NOMO-1 (cell line): ENCODE measurements around the gene SPAG17.

Experiments used
- DNase-seq, 2 experiments: peaks; one replicate each; lab custom pipeline; 2025; ENCODE audit not compliant: unreplicated experiment in 2 of 2; lab: John Stamatoyannopoulos, UW

Gene SPAG17

DNA sequence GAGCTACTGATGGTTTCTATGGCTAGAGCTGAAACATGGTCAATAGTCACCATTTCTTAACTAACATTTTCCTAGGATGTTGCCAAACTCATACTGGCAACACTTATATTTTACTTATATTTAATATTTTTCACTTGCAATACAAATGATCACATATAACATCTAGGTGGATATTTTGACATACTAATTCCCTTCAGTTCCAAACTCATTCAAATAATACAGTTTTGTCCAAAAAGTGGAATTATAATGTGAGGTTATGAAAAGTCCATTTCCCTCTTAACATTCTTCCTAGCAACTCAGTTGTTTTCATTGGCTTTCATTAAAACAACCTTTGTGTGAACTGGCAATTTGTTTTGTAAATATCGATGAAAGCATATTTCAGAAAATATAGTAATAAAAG is 16.0 kb downstream of the SPAG17 start:
- DNase-seq: no peak

DNA sequence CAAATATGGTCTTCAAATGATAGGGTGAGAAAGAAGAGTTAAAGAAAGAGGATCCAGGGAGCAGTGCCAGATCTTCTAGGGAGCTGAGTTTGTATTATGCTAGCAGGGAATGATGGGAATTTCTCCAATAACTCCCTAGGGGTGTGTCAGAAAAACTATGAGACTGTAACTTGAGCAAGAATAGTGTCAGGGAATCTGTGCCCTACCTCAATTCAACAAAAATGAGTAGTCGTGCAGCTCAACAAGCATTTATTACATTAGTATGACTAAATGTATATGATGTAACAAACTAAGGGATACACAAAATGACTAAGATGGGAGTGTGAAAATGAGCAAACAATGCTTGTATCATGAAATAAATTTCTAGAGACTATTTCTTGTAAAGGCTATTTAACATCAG is 24.2 kb downstream of the SPAG17 start:
- DNase-seq: no peak

DNA sequence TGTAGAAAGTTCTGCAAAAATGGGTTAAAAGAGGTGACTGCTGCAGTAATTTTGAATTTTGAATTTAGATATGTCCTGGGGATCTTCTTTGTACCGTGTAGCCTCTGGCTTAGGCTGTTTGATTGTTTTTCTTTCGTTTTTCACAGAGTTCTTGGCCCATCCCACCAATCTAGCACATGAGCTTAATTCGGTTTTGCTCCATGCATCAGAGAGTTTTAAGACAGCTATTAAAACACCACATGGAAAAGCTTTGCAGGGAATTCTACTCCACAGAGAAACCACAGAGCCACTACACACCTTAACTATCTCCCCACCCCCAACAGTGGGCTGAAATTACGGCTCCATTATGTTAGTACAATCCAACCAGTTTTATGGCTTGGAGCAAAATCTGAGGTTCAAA is 25.5 kb downstream of the SPAG17 start:
- DNase-seq: no peak

DNA sequence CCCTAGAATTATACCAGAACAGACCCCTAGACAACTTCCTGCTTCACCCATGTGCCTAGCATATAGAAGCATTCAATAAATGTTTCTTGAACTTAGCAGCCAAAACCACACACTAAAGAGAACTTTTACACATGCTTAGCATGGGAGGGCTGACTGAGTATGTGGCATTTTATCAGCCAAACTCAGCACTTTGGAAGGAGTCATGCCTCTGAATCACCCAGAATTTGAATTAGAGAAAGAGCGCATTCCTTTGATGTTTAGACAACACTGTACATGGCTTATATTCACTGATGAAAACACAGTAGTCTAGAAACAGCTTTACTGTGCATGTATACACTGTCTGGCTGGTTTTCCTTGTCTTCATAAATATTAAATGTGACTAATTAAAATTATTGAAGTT is 26.1 kb downstream of the SPAG17 start:
- no peak for DNase-seq

DNA sequence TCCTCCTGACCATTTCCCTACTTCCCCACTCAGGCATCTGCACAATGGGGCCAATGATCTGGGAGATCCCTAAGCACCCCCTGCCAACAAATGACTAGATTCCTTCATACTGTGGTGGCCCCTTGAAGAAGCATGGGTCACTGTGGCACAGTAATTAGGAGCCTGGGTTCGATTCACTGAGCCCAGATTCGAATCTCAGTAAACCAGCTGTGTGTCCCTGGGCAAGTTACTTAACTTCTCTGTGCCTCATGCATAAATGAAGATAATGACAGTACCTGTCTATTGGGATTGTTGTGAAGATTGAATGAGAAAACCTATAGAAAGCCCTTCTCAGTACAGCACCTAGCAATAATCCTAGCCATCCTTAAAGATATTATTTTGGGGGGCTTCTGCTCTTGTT is 27.5 kb downstream of the SPAG17 start:
- no peak for DNase-seq

DNA sequence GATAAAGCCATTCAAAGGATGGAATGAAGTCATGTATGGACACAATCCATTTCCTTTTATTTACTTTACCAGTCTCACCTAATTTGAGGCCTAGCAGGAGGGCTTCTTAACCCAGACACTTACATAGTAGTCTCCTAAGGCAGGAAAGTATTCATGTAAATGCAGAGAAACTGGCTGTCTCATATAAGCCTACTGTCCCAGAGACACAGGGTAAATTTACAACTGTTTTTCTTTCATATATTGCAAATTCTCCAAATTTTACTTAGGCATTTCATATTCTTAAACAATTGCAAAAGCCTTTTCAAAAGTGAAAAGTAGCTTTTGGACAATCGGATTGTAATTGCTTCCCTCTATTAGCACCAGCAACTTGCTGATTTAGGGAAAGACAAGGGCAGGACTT is 29.9 kb downstream of the SPAG17 start:
- DNase-seq: no peak

DNA sequence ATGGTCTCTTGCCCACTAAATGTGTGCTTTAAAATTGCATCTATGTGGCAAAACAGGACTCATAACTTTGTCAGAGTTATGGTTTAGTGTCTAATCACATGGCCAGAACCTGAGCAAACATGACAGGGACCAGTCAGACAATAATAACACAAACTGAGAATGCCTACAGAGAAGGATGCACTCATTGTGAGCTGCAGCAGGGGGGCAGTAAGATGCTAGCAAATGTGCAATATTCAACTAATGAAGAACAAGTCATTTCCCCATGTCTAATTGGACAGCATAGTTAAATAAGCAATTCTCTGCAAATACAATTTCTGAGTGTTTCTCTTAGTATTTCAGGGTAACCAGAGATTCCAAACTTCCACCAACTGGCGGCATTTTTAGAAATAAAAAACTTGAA is 30.8 kb downstream of the SPAG17 start:
- peak in 1 of 2 experiments; percentile 11 for DNase-seq

DNA sequence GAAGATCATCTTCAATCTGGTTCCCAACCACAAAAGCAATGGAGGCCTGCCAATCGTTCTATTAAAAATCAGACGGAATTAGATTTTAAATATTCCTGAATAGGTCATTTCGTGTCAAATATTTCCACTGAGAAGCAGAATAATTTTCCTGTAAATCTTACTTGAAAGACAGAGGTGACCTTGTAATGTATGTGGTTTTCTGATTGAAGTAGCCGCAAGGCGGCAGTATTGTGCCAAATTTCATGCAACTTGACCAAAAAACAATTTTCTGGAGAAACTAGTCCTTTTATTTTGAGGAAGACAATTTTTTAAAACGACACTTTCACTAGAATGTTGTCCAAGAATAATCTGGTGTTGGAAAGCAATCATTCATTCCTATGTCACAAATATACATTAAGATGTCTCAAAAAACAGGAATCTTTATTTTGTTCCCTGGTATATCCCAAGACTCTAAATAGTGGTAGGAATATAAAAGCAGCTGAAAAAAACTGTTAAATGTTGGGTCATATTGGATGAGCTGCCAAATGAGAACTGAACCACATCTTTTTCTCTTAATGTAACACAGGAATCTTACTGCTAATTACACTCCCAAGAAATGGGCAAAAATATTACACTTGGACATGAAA is 33.6 kb downstream of the SPAG17 start:
- DNase-seq: peak; percentile 1 to 49

DNA sequence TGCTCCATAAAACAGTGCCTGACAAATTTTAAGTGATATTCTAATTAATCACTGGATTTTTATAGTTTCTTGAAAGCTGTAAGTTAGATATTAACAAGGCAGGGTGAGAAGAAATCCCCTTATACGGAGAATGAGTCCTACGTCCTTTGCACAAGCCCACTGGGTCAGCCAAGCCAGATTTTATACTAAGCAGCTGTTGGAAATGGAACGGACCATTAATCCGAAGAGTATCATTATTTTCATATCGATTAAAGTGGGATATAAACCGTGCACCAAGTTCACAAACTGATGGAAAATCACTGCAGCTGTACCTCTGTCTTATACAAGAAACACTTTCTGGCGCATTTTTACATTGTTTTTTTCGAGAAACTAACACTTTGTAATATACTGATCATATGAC is 35.2 kb downstream of the SPAG17 start:
- no peak for DNase-seq

DNA sequence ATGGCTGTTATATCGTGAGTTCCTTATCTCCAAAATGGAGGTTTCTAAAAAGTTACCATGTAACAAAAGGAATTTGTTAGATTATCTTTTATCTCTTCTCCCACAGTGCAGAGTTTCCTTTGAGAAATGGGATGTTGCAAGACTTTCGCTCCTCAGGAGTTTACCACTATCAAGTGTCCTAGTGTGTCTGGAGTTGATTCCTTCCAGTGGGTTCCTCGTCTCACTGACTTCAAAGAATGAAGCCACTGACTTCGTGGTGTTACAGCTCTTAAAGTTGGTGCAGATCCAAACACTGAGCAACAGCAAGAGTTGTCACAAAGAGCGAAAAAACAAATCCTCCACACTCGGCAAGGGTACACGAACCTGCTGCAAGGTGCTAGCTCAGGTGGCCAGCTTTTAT is 37.0 kb downstream of the SPAG17 start:
- no peak for DNase-seq

DNA sequence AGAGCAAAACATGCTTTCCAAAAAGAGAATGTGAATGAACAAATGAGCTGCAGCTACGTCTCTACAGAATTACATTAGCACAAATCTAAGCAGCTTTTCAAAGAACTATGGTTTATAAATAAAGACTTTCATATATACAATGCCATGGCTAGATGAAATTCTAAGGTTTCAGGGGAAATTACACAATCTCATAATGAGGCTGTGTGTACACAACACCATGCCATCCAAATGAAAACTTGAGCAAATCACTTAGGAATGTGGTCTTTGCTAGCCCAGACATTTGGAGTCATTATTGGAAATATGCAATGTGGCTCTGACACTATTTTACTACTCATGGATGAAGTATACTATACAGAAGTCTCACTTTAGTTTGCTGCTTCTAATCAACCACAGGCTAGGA is 37.5 kb downstream of the SPAG17 start:
- DNase-seq: no peak

DNA sequence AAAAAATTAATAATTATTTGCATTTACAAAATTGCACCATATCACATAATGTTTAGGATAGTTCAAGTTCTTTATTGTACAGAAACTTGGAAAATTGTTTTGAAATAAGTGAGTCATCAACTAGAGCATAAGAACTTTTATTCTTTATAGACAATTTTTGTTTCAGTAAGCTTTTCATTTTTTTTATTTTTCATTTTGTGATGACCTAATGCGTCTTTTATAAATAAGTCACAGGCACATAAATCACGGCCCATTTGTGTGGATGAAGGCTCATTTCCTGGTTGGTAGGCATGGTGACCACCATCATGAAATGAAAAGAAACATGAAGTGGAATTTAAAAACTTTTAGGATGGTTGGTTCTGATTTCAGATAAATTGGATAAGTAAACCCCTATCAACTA is 39.3 kb downstream of the SPAG17 start:
- no peak for DNase-seq

DNA sequence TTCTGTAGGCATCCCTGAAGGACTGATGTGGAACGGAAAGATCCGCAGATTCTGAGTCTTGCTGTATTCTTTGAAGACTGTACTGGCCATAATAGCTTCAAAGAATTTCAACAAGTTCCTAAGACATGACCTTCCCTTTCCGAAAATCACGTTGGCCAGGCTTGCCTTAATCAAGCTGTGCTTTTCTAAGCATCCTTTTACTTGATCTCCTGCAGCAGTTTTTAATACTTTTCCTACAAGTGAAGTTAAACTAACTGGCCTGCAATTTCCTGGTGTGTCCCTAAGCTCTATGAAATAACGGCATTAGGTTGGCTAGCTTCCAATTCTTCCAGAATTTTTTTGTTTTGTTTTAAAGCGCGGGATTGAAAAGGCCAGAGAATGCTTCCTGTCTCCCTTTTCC is 40.3 kb downstream of the SPAG17 start:
- no peak for DNase-seq

DNA sequence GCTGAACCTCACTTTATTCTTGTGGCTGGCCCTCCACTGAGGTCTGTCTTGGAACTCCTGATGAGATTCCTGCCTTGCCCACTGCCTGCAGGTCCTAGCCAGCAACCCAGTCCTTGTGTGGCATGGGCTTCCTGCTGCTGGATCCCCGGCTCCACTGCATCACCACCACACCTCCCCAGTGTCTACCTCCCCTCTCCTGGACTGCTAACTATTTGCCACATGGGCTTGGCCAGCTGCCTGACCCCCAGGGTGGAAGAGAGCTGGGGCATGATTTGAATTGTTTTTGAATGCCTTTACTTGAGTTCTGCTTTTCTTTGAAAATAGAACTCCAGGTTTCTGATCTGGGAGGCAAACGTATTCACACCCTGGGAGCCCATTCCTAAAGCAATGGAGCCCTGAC is 41.2 kb downstream of the SPAG17 start:
- DNase-seq: no peak

DNA sequence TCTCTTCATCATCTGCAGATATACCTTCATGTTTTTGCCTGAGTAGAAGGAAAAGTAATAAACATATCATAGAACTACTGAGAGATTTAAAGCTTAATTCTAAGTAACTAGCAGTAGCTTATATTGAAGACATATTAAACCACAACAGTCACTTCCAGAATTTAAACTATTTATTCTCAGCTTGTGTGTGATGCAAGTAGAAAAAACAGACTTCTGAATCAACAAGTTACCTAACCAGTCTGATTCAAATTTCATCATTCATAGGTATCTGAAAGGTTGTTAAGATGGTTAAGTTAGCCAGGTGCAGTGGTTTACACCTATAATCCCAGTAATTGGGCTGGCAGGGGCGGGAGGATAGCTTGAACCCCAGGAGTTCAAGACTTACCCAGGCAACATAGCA is 41.9 kb downstream of the SPAG17 start:
- no peak for DNase-seq

DNA sequence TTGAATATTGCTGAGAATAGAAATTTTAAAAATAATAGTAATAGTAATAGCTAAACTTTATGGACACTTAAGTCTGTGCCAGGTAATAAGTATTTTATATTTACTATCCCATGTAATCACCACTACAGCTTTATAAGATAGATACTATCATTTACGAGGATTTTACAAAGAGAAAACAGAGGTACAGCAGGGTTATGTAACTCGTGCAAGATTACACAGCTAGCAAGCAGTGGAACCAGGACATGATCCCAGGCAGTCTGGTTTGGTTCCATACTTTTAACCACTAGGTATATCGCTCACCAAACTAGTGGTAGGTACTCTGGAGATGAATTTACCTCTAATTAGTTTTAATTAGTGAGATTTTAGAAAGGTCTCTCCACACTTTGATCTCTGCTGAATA is 42.5 kb downstream of the SPAG17 start:
- no peak for DNase-seq

DNA sequence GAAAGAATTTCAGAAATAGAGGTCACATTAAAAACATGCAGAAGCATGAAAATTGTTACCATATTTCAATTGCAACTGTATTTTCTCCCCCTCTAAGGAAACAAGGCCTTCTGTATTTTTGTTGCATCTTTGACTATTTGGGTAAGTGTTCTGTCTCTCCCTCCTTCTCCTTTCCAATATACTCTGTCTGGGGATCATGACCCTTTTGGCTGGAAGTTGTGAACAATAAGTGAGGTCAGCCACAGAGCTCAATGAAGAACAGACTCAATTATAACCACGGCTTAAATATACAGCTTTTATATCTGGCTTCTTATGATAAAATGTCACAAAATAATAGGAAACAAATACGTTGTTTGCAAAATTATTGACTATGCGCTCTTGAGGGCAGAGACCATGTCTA is 47.1 kb downstream of the SPAG17 start:
- DNase-seq: no peak

DNA sequence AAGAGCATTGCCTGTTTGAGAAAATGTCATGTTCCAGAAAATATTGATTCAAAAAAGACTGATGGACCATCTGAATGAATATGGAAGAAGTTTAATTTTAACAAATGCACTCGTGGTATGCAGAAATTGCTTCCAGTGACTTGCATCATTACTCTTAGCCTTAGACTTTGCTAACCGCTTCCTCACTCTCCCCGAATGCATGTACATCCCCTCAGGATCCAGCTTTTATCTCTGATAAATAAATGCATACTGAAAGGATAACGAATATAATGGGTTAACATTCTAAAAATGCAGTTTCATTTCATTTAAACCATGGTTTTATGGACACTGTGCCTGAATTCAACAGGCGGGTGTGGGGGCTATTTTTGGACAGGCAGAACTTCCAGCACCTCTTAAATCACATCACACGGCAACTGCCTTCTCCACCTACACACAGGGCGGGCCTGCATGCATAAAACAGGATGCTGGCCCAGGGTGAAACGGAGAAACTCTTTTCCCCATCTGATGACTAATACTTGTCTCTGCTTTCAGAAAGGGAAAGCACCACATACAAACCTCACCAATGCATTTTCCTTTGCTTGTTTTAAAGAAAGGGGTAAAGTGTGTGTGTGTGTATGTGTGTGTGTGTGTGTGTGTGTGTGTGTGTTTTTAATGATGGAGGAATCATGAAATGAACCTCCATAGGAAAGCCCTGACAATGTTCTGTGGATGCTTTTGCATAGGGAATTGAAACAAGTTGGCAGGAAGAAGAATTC is 48.7 kb downstream of the SPAG17 start:
- DNase-seq: peak; percentile 5 to 52

DNA sequence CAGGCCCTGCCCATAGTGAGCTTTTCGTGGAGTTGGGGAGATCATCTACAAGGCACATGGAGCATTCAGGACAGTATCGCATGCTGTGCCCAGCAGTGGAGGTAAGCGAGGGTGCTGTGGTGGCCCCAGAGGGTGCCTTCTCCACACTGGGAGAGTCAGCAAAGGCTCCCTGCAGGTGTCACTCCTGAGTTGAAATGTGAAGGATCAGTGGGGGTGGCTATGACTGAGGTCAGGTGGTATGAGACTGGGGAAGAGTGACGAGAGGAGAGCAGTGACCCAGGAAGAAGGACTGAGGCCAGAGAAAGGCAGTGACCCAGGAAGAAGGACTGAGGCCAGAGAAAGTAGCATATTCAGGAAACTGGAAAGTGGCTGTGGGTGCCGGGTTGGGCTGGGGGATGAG is 53.0 kb downstream of the SPAG17 start:
- no peak for DNase-seq

DNA sequence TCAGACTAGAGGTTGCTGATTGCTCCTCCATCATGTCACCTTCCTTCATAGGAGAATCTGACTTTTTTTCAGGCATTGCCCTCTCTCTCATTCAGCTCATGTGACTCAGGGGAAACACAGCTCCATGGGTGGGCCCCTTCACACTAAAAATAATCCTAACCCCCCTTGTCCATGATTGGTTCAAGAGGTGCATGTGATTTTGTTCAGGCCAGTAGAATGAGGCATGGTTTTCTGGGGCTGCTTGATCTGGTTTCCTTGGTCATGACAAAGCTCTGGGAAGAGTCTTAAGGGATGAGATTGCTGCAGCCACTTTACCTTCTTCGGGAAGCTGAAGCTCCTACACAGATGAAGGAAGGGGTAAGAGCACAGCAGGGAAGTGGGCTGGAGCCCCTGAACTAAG is 56.3 kb downstream of the SPAG17 start:
- no peak for DNase-seq

DNA sequence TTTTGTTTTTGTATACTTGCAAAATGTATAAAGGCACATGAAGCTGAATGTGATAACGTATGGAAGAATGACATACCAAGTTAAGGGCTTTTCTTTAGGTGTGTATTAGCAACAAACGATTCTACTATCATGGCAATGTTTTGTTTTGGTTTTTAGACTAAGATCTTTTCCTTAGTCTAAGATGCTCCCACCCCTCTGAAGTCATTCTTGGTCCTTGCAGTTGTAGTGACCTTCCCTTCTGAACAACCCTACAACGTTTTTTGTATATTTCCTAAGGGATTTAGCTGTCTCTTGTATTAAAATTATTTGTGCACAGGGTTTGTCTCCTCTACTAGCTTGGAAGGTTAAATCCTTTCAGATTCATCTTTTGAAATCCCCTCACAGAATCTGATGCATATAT is 61.0 kb downstream of the SPAG17 start:
- no peak for DNase-seq

DNA sequence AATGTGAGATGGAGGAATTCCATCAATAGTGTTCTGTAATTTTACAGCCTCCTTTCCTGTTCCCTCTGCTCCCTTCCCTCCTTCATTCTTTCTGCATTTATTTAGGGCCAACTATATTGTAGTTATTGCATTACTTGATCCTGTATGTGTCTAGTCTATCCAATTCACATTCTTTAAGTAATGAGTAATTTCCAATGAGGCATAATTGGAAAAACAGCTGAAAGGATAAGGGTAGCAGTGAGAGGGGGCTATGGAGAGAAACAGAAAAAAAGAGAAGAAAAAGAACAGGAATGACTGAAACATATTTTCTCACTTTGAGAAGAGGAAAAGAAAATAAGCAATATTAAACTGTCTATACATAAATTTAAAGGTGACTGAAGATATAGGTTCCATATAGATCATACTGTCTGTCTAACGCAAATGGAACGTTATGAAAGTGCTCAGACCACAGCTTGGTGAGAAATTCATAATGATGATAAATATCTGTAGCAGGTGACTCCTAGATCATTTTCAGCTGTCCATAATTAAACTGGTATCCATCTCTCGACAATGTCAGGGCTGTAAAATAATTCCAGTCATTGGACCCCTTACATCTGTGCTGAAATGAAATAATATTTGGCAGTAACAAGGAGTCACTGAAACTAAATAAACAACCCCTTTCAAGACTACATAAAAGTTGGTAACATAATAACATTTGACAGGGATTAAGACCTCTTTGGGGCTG is 61.8 kb downstream of the SPAG17 start:
- no peak for DNase-seq
